NCI-H446 (cell line): ENCODE data around the gene U2SURP.

Experiments used
- DNase-seq, 2 experiments: peaks; one replicate each; lab custom pipeline; 2025; lab: John Stamatoyannopoulos, UW

Gene U2SURP

GRCh38 chr3:143001369-143002082 is at the start of gene U2SURP:
TSS of gene U2SURP (plus strand) at chr3:143001570. CDS start at chr3:143001629, 59 bp downstream.
- peak; percentile 97 to 99 for DNase-seq

DNA sequence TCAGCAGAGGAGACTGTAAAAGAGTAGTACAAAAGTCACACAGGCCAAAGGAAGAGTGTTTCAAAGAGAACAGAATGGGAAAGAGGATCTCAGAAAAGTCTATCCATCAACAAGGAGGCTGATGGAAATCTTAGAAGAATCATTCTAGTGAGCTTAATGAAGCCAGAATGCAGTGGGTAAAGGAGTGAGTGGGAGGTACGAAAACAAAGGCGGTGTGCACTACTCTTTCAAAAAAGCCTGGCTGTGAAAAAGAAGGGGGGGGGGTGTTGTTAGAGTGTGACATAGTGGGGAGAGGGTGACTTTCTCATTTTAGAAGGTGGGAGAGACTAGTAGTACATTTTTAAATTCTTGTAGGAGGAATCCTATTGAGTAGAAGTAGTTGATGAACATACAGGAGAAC is 49.6 kb upstream of the U2SURP start:
- no peak for DNase-seq

- peak in 1 of 2 experiments; percentile 32 for DNase-seq
These were observed 48.8 kb upstream of the U2SURP start for GRCh38 chr3:142952272-142953193.

GRCh38 chr3:142953443-142953842 is 47.9 kb upstream of the U2SURP start:
- DNase-seq: no peak

GRCh38 chr3:142958707-142959106 is 42.7 kb upstream of the U2SURP start:
- no peak for DNase-seq

DNA sequence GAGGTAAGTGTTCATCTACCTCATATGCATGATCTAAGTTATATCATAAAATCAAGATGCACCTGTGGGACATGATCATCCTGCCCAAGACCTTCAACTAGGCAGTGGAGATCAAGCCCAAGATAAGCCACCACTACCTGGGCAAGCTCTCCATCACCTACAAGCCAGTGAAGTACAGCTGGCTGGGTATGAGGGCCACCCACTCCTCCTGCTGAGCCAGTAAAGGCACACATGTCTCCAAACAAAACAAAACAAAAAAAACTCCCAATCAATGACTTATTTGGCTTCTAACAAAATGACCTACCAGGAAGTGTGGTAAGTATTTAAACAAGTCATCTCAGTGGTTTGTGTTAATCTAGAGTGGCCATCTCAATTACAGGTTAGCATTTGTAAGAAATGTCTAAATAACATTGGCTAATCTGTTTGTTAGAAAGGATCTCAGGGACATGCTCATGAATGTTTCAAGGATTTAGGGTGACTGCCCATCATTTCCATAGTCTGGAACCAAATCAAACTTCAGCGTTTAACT is 41.0 kb upstream of the U2SURP start:
- DNase-seq: no peak

- no peak for DNase-seq
These were observed 39.8 kb upstream of the U2SURP start for GRCh38 chr3:142961539-142961938.

DNA sequence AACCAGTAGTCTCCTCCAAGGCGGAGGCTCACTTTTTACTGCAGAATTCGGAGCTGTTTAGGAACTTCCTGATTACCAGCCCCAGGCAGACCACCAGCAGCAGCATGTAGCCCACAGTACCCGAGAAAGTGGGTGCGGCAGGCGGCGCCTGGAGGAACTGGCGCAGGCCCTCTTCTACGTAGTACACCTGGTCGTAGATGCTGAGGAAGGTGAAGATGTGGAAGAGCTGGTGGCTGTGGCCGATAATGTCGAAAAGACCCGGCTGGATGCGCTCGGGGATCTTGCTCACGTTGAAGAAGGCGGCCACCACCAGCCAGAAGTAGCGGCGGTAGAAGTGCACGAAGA is 39.2 kb upstream of the U2SURP start:
- no peak for DNase-seq

DNA sequence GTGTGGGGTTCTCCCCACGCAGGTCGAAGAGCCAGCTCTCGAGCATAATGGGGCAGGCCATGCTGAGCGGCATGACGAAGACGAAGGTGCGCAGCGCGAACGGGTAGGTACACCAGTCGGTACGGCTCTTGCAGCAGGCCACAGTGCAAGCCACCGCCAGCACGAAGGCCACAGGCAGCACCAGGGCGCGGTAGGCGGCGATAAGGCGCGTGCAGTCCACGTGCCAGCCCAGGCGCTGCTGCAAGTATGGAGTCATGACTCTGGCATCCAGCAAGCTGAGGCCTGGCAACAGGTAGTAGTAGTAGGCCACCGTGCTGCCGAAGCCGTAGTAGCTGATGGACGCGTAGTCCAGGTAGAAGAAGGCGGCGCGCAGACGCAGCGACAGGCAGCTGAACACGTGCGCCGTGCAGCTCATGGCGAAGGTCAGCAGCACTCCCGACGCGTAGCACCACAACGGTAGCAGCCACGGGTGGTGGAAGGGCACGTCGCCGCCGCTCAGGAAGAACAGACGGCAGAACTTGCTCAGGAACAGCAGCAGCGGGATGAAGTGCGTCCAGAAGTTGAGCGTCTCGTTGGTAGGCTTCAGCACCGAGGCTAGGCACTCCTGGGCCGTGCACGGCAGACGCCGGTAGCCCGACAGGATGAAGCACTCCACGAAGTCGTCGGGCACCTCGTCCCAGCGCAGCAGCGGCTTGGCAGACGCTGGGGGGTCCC is 38.7 kb upstream of the U2SURP start:
- DNase-seq: no peak

GRCh38 chr3:142963234-142963515 is 38.2 kb upstream of the U2SURP start:
- no peak for DNase-seq

DNA sequence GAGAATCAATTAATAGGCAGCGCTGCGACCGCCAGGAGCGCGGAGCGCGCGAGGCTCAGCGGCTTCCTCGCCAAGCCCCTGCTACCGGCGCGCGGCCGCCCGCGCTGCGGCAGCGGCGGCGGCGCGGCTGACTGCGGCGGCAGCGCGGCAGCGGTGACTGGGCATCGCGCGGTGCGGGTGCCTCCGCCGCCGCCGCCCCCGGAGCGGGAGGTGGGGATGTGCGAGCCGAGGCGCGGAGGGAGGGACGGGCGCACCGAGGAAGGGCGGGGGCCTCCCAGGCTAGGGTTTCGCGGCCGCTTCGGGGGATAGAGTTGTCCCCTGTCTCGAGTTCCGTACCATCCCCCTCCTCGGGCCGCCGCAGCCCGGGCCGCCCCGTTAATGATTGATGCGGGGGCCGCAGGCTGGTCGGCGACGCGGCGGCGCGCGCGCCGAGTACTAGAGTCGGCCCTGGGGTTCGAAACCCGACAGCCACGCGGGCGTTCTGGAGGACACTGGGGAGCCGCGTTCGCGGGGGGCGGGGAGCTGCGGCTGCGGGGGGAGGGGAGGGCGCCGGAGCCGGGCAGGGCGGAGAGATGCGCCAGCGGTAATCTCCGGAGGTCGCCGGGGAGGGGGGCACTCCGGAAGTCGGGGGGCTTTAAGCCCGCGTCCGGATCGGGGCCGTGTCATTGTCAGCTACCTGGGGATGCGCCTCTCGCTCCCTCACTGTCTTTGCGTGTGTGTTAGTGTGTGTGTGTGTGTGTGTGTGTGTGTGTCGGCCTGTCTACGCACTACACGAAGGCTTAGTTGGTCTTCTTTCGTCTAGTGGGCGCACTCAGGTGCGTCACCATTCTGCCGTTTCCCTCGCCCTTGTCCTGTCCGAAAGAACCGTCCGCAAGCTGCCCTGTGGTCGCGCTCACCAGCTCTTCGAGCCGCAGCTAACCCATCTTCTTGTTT is 37.6 kb upstream of the U2SURP start, which contains the start of gene PAQR9:
PAQR9 (minus strand) TSS at position 159 of the 933 bp plus-strand sequence. CDS start 338 bp downstream, outside the sequence.
- peak in 1 of 2 experiments; percentile 60 for DNase-seq

DNA sequence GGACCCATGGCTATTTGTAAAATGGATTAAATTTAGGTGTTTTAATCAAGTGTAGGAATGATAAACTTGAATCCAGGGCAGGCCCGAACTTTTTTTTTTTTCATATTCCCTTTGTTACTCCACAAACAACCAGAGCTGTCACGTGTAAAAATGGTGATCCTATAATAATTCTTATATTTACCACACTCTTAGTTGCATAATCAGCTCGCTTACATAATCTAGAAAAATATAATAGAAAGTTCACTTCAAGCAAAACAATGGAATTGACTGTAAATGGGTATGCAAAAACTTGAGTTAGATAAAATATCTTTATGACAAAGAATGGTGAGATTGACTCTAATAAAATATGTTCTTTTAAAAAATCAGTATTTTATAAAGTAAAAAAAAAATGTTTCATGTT is 35.8 kb upstream of the U2SURP start:
- no peak for DNase-seq

DNA sequence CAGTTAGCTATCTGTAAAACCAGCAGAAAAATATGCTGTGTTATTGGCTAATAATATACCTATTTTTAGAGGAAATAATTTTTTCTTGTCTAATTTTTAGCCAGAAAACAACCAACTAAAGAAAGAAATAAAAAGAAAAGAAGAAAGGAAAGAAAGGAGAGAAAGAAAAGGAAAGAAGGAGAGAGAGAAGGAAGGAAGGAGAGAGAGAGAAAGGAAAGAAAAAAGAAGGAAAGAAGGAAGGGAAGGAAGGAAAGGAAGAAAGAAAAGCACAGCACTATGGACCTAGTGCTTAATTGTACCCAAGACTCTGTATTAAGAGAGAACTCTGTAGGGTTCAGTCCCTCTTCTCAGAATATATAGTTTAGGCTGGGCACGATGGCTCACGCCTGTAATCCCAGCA is 34.6 kb upstream of the U2SURP start:
- DNase-seq: no peak

GRCh38 chr3:142968319-142969025 is 32.9 kb upstream of the U2SURP start:
- DNase-seq: no peak

DNA sequence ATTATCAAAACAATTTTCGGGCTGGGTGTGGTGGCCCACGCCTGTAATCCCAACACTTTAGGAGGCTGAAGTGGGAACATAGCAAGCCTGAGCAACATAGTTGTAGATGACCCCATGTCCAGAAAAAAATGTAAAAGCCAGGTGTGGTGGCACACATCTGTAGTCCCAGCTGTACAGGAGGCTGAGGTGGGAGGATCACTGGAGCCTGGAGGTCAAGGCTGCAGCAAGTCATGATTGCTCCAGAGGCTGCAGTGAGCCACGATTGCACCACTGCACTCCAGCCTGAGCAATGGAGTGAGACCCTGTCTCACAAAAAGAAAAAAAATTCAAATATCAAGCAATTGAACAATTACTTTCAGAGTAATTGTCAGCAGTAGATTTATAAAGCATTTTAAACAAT is 29.9 kb upstream of the U2SURP start:
- no peak for DNase-seq

- DNase-seq: no peak
These were observed 29.1 kb upstream of the U2SURP start for GRCh38 chr3:142972092-142972753.

DNA sequence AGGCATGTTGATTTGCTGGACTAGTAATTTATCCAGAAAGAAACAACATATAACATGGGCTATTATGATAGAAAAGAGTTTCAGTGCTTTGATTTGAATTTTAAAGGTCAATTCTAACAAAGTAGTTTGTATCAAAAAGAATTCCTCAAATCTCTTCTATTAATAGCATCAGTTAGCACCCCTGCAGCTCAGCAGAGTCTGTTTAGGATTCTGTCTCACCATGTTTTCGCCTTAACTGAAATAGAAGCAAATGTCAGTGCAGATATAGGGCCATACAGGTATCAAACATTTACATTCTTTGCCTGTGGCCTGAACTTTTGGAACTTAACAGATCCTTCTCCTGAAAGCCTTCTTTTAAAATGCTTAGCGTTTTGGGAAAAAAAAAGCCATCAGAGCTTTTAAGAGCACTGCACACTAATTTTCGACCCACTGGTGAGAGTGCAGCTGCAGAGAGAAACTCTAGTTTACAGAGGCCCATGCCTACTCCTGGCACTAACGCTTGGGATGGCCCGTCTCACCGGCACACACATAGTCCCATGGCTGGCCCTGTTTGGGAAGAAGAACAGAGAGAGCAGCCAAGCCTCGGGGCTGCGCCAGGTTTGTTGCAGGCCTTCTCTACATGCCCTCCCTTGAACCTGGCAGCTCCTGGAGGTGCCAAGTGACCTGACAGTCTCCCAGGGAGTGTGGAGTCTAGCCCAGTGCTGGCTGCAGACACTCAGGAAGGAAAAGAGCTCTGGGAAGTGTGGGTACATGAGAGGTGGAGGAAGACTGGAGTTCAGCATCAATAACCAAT is 28.0 kb upstream of the U2SURP start:
- DNase-seq: peak in 1 of 2 experiments; percentile 18

DNA sequence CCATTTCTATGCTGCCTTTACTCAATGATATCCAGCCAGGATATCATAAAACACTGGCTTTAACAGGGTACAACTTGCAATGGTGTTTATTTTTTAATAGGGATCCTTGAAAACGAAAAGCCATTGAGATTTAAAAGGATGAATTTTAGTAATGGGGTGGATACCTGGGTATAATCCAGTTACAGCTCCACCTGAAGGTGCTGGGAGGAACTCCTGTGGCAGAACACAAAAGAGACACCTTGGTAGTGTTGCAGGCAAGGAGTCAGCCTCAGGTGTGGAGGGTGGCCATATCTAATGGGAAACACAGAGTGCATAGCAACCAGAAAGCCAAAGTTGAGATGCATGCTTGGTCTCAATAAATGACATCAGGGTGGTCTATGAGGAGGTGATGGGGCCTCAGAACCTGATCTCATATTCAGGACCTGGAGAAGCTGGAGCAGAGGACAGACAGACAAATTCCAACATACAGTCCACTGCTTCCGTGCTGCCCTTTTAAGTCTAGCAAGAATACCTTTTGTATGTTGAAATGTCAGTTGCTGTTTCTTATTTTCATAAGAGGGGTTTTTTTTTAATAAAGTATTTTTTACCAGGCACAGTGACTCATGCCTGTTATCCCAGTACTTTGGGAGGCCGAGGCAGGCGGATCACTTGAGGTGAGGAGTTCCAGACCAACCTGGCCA is 25.9 kb upstream of the U2SURP start:
- DNase-seq: no peak
